K562 (cell line): ENCODE measurements around the gene HSPA4L. TPM values are rescaled to one million over a fixed set of nuclear protein-coding genes. Genes with fewer than 3 reads are reported as not detected.

Experiments used
- CAMTA2 ChIP-seq: fragments of 250-450 bp; sonication (Bioruptor Pico); conservative IDR thresholded peaks from 2 replicates; pipeline ENCODE4 v1.5.1; 2022
- COPS2 ChIP-seq: fragments of 450-650 bp; conservative IDR thresholded peaks from 2 replicates; pipeline ENCODE4 v1.6.1; 2016; ENCODE audit warnings: mild to moderate bottlenecking, moderate library complexity
- CTCFL ChIP-seq: IDR thresholded peaks from 2 replicates; pipeline ENCODE4 v1.6.1; 2011; ENCODE audit warnings: borderline replicate concordance, low read depth, mild to moderate bottlenecking, moderate library complexity, low read length; ENCODE audit not compliant: insufficient read depth, poor library complexity, severe bottlenecking
- CUX1 ChIP-seq: fragments of 200-800 bp; sonication (Bioruptor generic); IDR thresholded peaks from 2 replicates; pipeline ENCODE4 v1.6.1; 2016; ENCODE audit warnings: missing genetic modification characterization, missing compliant biosample characterization
- ELF2 ChIP-seq: fragments of 250-450 bp; sonication (Bioruptor Pico); IDR thresholded peaks from 2 replicates; pipeline ENCODE4 v1.5.0; 2021; ENCODE audit warnings: mild to moderate bottlenecking
- ELK1 ChIP-seq: sonication (generic); formaldehyde crosslinking; IDR thresholded peaks from 2 replicates; pipeline ENCODE4 v1.8.1; 2022; ENCODE audit warnings: missing genetic modification reagents
- ERF ChIP-seq: fragments of 450-650 bp; formaldehyde crosslinking; IDR thresholded peaks from 2 replicates; pipeline ENCODE4 v1.4.0; 2020; ENCODE audit warnings: mild to moderate bottlenecking, mixed read lengths
- GTF2A2 ChIP-seq: IDR thresholded peaks from 2 replicates; pipeline ENCODE4 v1.6.1; 2016; ENCODE audit warnings: mild to moderate bottlenecking, missing genetic modification characterization, missing compliant biosample characterization
- GTF2E2 ChIP-seq: fragments of 200-800 bp; sonication (Bioruptor generic); IDR thresholded peaks from 2 replicates; pipeline ENCODE4 v1.6.1; 2016; ENCODE audit warnings: missing genetic modification characterization, missing compliant biosample characterization
- HNRNPUL1 ChIP-seq: fragments of 200-400 bp; formaldehyde crosslinking; IDR thresholded peaks from 2 replicates; pipeline ENCODE4 v1.6.1; 2017; ENCODE audit warnings: low read length
- NFE2L1 ChIP-seq: fragments of 450-650 bp; IDR thresholded peaks from 2 replicates; pipeline ENCODE4 v1.6.1; 2016; ENCODE audit warnings: missing genetic modification characterization, low read depth, mild to moderate bottlenecking, missing compliant biosample characterization, moderate library complexity, borderline replicate concordance
- NR3C1 ChIP-seq: sonication (generic); formaldehyde crosslinking; IDR thresholded peaks from 2 replicates; pipeline ENCODE4 v1.8.1; 2022; ENCODE audit warnings: missing genetic modification reagents
- RFX7 ChIP-seq: fragments of 250-450 bp; sonication (Bioruptor Pico); IDR thresholded peaks from 2 replicates; pipeline ENCODE4 v1.5.1; 2021; ENCODE audit warnings: mild to moderate bottlenecking
- SMAD1 ChIP-seq: fragments of 150-350 bp; IDR thresholded peaks from 2 replicates; pipeline ENCODE4 v1.6.1; 2014; ENCODE audit warnings: low read length, low read depth; ENCODE audit not compliant: partially characterized antibody
- SMARCB1 ChIP-seq: IDR thresholded peaks from 2 replicates; pipeline ENCODE4 v1.6.1; 2011; ENCODE audit warnings: improper control_type of control experiment, low read depth; ENCODE audit not compliant: insufficient read length
- SP1 ChIP-seq: sonication (generic); formaldehyde crosslinking; IDR thresholded peaks from 2 replicates; pipeline ENCODE4 v1.8.1; 2022; ENCODE audit warnings: mild to moderate bottlenecking, missing genetic modification reagents
- SRSF3 ChIP-seq: fragments of 200-400 bp; formaldehyde crosslinking; IDR thresholded peaks from 2 replicates; pipeline ENCODE4 v1.6.1; 2016; ENCODE audit warnings: mild to moderate bottlenecking, low read length, moderate library complexity; ENCODE audit not compliant: insufficient read depth
- SUPT5H ChIP-seq: fragments of 450-650 bp; IDR thresholded peaks from 2 replicates; pipeline ENCODE4 v1.6.1; 2016
- TCF15 ChIP-seq: fragments of 250-450 bp; sonication (Bioruptor Pico); IDR thresholded peaks from 2 replicates; pipeline ENCODE4 v1.8.0; 2022; ENCODE audit warnings: moderate library complexity, mild to moderate bottlenecking, inconsistent platforms
- ZC3H4 ChIP-seq: sonication (generic); formaldehyde crosslinking; IDR thresholded peaks from 2 replicates; pipeline ENCODE4 v1.9.0; 2021; ENCODE audit warnings: missing genetic modification reagents, borderline replicate concordance
- polyA plus RNA-seq, 8 experiments: library from polyadenylated mRNA; depleted of rRNA in 4 of 8; stranded (reverse) in 5 of 8; unstranded in 3 of 8; fragments of >200 nt; fragmentation: Nextera tagmentation in 2 of 8; fragmentation: Illumina TruSeq in 1 of 8; extraction: Ambion mirVana in 2 of 8; extraction: Trizol in 1 of 8; gene quantifications; 2 replicates each; pipeline versions ENCODE4 v1.2.1 to v1.2.3, GENCODE V29; 2011 to 2014; ENCODE audit warnings: inconsistent platforms in 1 of 8, missing spikeins in 1 of 8
- total RNA-seq, 7 experiments: library from RNA; depleted of rRNA in 6 of 7; stranded (reverse); fragments of >200 nt in 6 of 7; fragmentation: Illumina TruSeq in 2 of 7; extraction: Trizol in 2 of 7; gene quantifications; 2 replicates each; pipeline versions ENCODE4 v1.2.1 to v1.2.3, GENCODE V29; 2011 to 2021; ENCODE audit warnings: low replicate concordance in 1 of 7

Gene HSPA4L
- total and polyA plus RNA-seq, 9 of the 15 experiments (the other 6 are each of a cell fraction or from before 2014, with no cell fraction given), result 12.3 to 37.0 (median 21.7) TPM

GRCh38 chr4:127880763-127881562 lies 98.8 kb downstream of the HSPA4L start, which contains the start of gene PLK4 (continued):
- TF ChIP-seq ELK1, result no peak
- no peak for TF ChIP-seq ELF2 (CRISPR knock-in tag)
- no peak for TF ChIP-seq HNRNPUL1
- no peak for TF ChIP-seq SMARCB1
- no peak for TF ChIP-seq COPS2
- TF ChIP-seq SRSF3, result no peak
- peak; percentile 88; the same call in 1 of the 2 replicates for TF ChIP-seq ZC3H4 (CRISPR knock-in tag)
- no peak for TF ChIP-seq NR3C1 (CRISPR knock-in tag)
- TF ChIP-seq SMAD1, result no peak
- peak; percentile 76 for TF ChIP-seq SP1 (CRISPR knock-in tag)
- no peak for TF ChIP-seq NFE2L1 (tag)
- TF ChIP-seq ERF, result no peak
- TF ChIP-seq RFX7, result no peak
- no peak for TF ChIP-seq CAMTA2 (CRISPR knock-in tag)
- no peak for TF ChIP-seq CTCFL
- peak; percentile 95 for TF ChIP-seq SUPT5H
- no peak for TF ChIP-seq CUX1 (CRISPR knock-in tag)
- peak; percentile 59; the same call in 1 of the 2 replicates for TF ChIP-seq GTF2E2 (tag)
- no peak for TF ChIP-seq GTF2A2 (tag)
- no peak for TF ChIP-seq TCF15 (CRISPR knock-in tag)
